ENCODE results near the gene KHDC3L. TPM values are rescaled to one million over a fixed set of nuclear protein-coding genes. Genes with fewer than 3 reads are reported as not detected.

Gene KHDC3L
- total and polyA plus RNA-seq, 2 of the 13 experiments (the other 11 are each of a cell fraction or from before 2014, with no cell fraction given): not detected

DNA sequence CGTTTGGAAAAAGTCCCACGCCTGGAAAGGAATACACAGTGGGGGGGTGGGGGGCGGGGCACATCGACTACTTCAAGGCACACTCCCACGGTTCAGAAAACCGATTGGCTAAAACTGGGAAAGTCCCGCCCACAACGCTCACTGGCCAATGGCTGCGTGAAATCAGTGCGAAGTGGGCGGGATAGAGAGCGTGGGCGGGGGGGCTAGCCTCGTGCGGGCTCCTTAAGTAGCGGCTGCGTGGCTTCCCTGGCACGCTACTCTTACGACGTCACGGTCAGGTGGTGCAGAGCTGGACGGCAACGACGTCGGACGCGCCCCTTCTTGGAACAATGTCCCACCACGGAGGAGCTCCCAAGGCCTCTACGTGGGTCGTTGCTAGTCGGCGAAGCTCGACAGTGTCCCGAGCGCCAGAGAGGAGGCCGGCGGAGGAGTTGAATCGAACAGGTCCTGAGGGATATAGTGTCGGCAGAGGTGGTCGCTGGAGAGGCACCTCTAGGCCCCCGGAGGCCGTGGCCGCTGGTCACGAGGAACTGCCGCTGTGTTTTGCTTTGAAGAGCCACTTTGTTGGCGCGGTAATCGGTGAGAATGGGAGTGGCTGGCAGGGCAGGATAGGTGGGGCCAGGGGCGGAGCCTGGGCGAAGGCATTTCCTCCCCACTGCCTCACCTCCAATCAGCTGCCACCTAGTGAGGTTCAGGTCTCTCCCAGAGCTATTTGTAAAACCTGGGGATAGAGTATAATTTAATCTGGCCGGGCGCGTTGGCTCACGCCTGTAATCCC, 32.3 kb downstream of the KHDC3L start, which contains the start of gene DDX43:
Gene DDX43, plus strand, starts transcription at position 252 of the 778 bp plus-strand sequence. Its CDS starts 78 bp downstream, at position 330.
- intact Hi-C loops (cut with micrococcal nuclease; ENCODE audit: unreplicated experiment) (no loop called here), in situ Hi-C loops (cut with HindIII; ENCODE audit: extremely low pct_ligation_motif_present, low pct_unique_long_range_greater_than_20kb) (no loop called here)
- WGBS (ENCODE audit: low lambda C conversion rate): 73% methylated on average over 52 of the region's 54 CpGs
- TF ChIP-seq TCF7L2 (IDR thresholded peaks at IDR 0.05; ENCODE audit: low read depth, low read length): no peak
- no peak for TF ChIP-seq CBFB (CRISPR knock-in tag; IDR thresholded peaks at IDR 0.05)
- TF ChIP-seq ZNF616 (CRISPR knock-in tag; IDR thresholded peaks at IDR 0.05; ENCODE audit: low read depth): no peak
- no peak for TF ChIP-seq PAX8 (CRISPR knock-in tag; IDR thresholded peaks at IDR 0.05; ENCODE audit: borderline replicate concordance)
- TF ChIP-seq ZBTB38 (CRISPR knock-in tag; IDR thresholded peaks at IDR 0.05): no peak
- TF ChIP-seq ZNF781 (CRISPR knock-in tag; IDR thresholded peaks at IDR 0.05; ENCODE audit: borderline replicate concordance, not compliant biosample characterization): no peak
- no peak for TF ChIP-seq ZNF790 (CRISPR knock-in tag; IDR thresholded peaks at IDR 0.05; ENCODE audit: borderline replicate concordance)
- no peak for TF ChIP-seq ESRRA (CRISPR knock-in tag; IDR thresholded peaks at IDR 0.05; ENCODE audit: low read depth)
- no peak for TF ChIP-seq CREM (IDR thresholded peaks at IDR 0.05)
- TF ChIP-seq CREM (CRISPR knock-in tag; IDR thresholded peaks at IDR 0.05): no peak
- no peak for TF ChIP-seq BRCA1 (CRISPR knock-in tag; IDR thresholded peaks at IDR 0.05)
- no peak for TF ChIP-seq ZFP36 (IDR thresholded peaks at IDR 0.05; ENCODE audit: borderline replicate concordance, low read depth, low read length, partially characterized antibody)
- no peak for TF ChIP-seq HNRNPH1 (optimal IDR thresholded peaks at IDR 0.05; ENCODE audit: low read depth, low read length)
- TF ChIP-seq, protein P1, sequence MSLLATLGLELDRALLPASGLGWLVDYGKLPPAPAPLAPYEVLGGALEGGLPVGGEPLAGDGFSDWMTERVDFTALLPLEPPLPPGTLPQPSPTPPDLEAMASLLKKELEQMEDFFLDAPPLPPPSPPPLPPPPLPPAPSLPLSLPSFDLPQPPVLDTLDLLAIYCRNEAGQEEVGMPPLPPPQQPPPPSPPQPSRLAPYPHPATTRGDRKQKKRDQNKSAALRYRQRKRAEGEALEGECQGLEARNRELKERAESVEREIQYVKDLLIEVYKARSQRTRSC (CRISPR knock-in tag; IDR thresholded peaks at IDR 0.05; ENCODE audit: low read depth): no peak
- Histone ChIP-seq H3K79me2 (ENCODE audit: insufficient read depth, low read length) (no peaks in the 10 kb centered on the region), H3K36me3 (replicated peaks in 1 of 2; ENCODE audit: control insufficient read depth in 1 of 2, insufficient read depth in 2 of 2, low read length in 2 of 2) (no peaks in the 10 kb centered on the region), H3K27ac (ENCODE audit: extremely low read length, insufficient read depth, low read length) (no peak within 1 kb of the TSS), H3K27me3 (ENCODE audit: control insufficient read depth in 1 of 2, insufficient read depth in 2 of 2, low read length in 2 of 2) (0 out of 5 replicates have a peak, but pooled peaks cover 0 to 3% of the 10 kb centered on the region in 2 experiments), H3K9ac (ENCODE audit: insufficient read depth, low read depth, low read length) (no peak within 1 kb of the TSS), H4K20me1 (ENCODE audit: insufficient read depth, low read length) (no peaks in the 10 kb centered on the region), H3K4me1 (ENCODE audit: insufficient read depth, low read length) (no peaks in the 10 kb centered on the region), H3K4me2 (ENCODE audit: low read depth, low read length) (no peak within 1 kb of the TSS), H3K9me3 (ENCODE audit: low read length) (no peaks in the 10 kb centered on the region), H3K4me3 (replicated peaks in 1 of 3; ENCODE audit: insufficient read depth in 1 of 3, low read depth in 2 of 3, low read length in 3 of 3) (no peak within 1 kb of the TSS), H2AFZ (ENCODE audit: low read length) (no peak within 1 kb of the TSS)
- CTCF ChIA-PET (ENCODE audit: low intra/inter-chr PET ratio, low total read pairs): no interaction called here
- FAIRE-seq: no peak
- no peak for DNase-seq (ENCODE audit: low spot score)
- no TSS peak for BruUV-seq (replicated peaks)
- POLR2A ChIA-PET: no interaction called here
- no peak for ATAC-seq
